Lower lobe of right lung (tissue), 2 donors: Measurements from ENCODE around the gene MYH4. TPM values are rescaled to one million over a fixed set of nuclear protein-coding genes. Genes with fewer than 3 reads are reported as not detected.

Source experiments
- ATAC-seq, 2 donors: fragments of 200-7000 bp; cut with Tn5 transposase; one replicate each; pipeline ENCODE4 v1.9.1; 2020 to 2022; ENCODE audit warnings: mild to moderate bottlenecking in 2 of 2, moderate library complexity in 2 of 2
- DNase-seq: peaks from one replicate; pipeline ENCODE4 v3.0.0-alpha.2; 2020
- H3K27ac ChIP-seq: fragments of 200-600 bp; one replicate; pipeline ENCODE4 v1.8.0; 2022
- H3K27me3 ChIP-seq: fragments of 200-600 bp; one replicate; pipeline ENCODE4 v1.8.0; 2022; ENCODE audit warnings: low read depth
- H3K36me3 ChIP-seq: fragments of 200-600 bp; one replicate; pipeline ENCODE4 v1.8.0; 2022; ENCODE audit warnings: mild to moderate bottlenecking
- H3K4me1 ChIP-seq: fragments of 200-600 bp; one replicate; pipeline ENCODE4 v1.8.0; 2022
- H3K4me3 ChIP-seq: fragments of 200-600 bp; one replicate; pipeline ENCODE4 v1.8.0; 2022; ENCODE audit warnings: mild to moderate bottlenecking
- H3K9me3 ChIP-seq: fragments of 200-600 bp; one replicate; pipeline ENCODE4 v1.8.0; 2022
- intact Hi-C: fragments of 100-400 bp; cut with DNase I; formaldehyde crosslinking; loops from one replicate; pipeline ENCODE4 v1.11.0; 2022
- total RNA-seq: library from RNA; stranded (reverse); fragmentation: NEBNext Ultra II Directional; extraction: Animal tissue kit (Norgen Biotek cat#: 25700); gene quantifications from one replicate; pipeline ENCODE4 v1.2.1, GENCODE V29; 2021
- TF ChIP-seq, protein P1 (sequence below): fragments of 200-600 bp; IDR thresholded peaks from one replicate; pipeline ENCODE4 v1.8.0; 2022; ENCODE audit warnings: antibody characterized with exemption, mild to moderate bottlenecking
- donor health status: DM: no; HTN: yes; CAD: no; lungs with severe emphysema.

Gene MYH4
- total RNA-seq, 1 donor from 2014 or later = not detected

GRCh38 chr17:10447026-10447931 lies 22.1 kb downstream of the MYH4 start:
- Histone ChIP-seq H3K36me3 (no peaks in the 10 kb centered on the region), H3K4me3 (no peak overlapping the region), H3K4me1 (no peaks in the 10 kb centered on the region), H3K27me3 (no peaks in the 10 kb centered on the region), H3K27ac (no peak overlapping the region), H3K9me3 (no peaks in the 10 kb centered on the region)
- no peak for DNase-seq
- no peak for ATAC-seq
- intact Hi-C loops = no loop called here
- TF ChIP-seq, protein P1, sequence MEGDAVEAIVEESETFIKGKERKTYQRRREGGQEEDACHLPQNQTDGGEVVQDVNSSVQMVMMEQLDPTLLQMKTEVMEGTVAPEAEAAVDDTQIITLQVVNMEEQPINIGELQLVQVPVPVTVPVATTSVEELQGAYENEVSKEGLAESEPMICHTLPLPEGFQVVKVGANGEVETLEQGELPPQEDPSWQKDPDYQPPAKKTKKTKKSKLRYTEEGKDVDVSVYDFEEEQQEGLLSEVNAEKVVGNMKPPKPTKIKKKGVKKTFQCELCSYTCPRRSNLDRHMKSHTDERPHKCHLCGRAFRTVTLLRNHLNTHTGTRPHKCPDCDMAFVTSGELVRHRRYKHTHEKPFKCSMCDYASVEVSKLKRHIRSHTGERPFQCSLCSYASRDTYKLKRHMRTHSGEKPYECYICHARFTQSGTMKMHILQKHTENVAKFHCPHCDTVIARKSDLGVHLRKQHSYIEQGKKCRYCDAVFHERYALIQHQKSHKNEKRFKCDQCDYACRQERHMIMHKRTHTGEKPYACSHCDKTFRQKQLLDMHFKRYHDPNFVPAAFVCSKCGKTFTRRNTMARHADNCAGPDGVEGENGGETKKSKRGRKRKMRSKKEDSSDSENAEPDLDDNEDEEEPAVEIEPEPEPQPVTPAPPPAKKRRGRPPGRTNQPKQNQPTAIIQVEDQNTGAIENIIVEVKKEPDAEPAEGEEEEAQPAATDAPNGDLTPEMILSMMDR = no peak

- ATAC-seq (no peak), DNase-seq (no peak)
- no peaks in the 10 kb centered on the region for H3K9me3 ChIP-seq
- no peaks in the 10 kb centered on the region for H3K4me1 ChIP-seq
- H3K4me3 ChIP-seq = no peak overlapping the region
- intact Hi-C loops = no loop called here
- no peak overlapping the region for H3K27ac ChIP-seq
- TF ChIP-seq, protein P1 = no peak
- H3K36me3 ChIP-seq = no peaks in the 10 kb centered on the region
- peaks cover 4% of the 10 kb centered on the region for H3K27me3 ChIP-seq
Measured at GRCh38 chr17:10439816-10440215, 29.5 kb downstream of the MYH4 start.

- H3K36me3 ChIP-seq = no peaks in the 10 kb centered on the region
- no peaks in the 10 kb centered on the region for H3K9me3 ChIP-seq
- no peak overlapping the region for H3K27ac ChIP-seq
- intact Hi-C loops = no loop called here
- DNase-seq (no peak), ATAC-seq (no peak)
- TF ChIP-seq, protein P1 = no peak
- peaks cover 4% of the 10 kb centered on the region for H3K27me3 ChIP-seq
- H3K4me3 ChIP-seq = no peak overlapping the region
- no peaks in the 10 kb centered on the region for H3K4me1 ChIP-seq
Measured at GRCh38 chr17:10435096-10435495, 34.3 kb downstream of the MYH4 start.

- ATAC-seq (no peak), DNase-seq (no peak)
- no peaks in the 10 kb centered on the region for H3K36me3 ChIP-seq
- intact Hi-C loops = no loop called here
- TF ChIP-seq, protein P1 = no peak
- no peaks in the 10 kb centered on the region for H3K9me3 ChIP-seq
- H3K27me3 ChIP-seq = no peaks in the 10 kb centered on the region
- no peak overlapping the region for H3K27ac ChIP-seq
- H3K4me1 ChIP-seq = no peaks in the 10 kb centered on the region
- no peak overlapping the region for H3K4me3 ChIP-seq
Measured at GRCh38 chr17:10429421-10430045, 39.8 kb downstream of the MYH4 start.

- ATAC-seq = no peak
- no peak overlapping the region for H3K27ac ChIP-seq
- no peaks in the 10 kb centered on the region for H3K9me3 ChIP-seq
- no peaks in the 10 kb centered on the region for H3K36me3 ChIP-seq
- no peak overlapping the region for H3K4me3 ChIP-seq
- no peaks in the 10 kb centered on the region for H3K4me1 ChIP-seq
- no peaks in the 10 kb centered on the region for H3K27me3 ChIP-seq
- no peak for DNase-seq
- intact Hi-C loops = no loop called here
- TF ChIP-seq, protein P1 = no peak
Measured at GRCh38 chr17:10428781-10429180, 40.6 kb downstream of the MYH4 start.
